WTC11 (cell line): Measurements from ENCODE around the gene CPAMD8.

Experiments used
- ZNF263 ChIP-seq: sonication (generic); formaldehyde crosslinking; IDR thresholded peaks from 2 replicates; pipeline ENCODE4 v1.8.1; 2022; ENCODE audit warnings: low read depth, mild to moderate bottlenecking, moderate library complexity, missing genetic modification reagents
- TF ChIP-seq, protein P1 (sequence below): fragments of 200-600 bp; IDR thresholded peaks from 2 replicates; pipeline ENCODE4 v1.8.0; 2022; ENCODE audit warnings: antibody characterized with exemption

DNA sequence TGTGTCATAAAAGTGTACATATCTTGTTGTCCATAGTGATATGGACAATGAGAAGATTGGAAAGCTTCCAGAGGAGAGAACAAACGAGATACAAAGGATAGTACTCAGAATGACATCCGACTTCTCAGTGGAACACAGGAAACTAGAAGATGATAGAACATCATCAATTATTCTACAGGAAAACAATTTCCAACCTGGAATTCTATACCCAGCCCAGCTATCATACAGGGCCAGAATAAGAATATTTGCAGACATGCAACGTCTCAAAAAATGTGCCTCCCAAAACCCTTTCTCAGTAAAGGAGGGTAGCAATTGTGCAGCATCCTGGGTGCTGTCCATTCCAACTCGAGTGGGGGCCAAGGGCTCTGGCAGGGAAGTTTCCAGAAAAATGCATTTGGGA, 113.8 kb downstream of the CPAMD8 start:
- TF ChIP-seq, protein P1, sequence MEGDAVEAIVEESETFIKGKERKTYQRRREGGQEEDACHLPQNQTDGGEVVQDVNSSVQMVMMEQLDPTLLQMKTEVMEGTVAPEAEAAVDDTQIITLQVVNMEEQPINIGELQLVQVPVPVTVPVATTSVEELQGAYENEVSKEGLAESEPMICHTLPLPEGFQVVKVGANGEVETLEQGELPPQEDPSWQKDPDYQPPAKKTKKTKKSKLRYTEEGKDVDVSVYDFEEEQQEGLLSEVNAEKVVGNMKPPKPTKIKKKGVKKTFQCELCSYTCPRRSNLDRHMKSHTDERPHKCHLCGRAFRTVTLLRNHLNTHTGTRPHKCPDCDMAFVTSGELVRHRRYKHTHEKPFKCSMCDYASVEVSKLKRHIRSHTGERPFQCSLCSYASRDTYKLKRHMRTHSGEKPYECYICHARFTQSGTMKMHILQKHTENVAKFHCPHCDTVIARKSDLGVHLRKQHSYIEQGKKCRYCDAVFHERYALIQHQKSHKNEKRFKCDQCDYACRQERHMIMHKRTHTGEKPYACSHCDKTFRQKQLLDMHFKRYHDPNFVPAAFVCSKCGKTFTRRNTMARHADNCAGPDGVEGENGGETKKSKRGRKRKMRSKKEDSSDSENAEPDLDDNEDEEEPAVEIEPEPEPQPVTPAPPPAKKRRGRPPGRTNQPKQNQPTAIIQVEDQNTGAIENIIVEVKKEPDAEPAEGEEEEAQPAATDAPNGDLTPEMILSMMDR = no peak
- TF ChIP-seq ZNF263 (CRISPR knock-in tag) = no peak
